Neural cell (in vitro differentiated cells): ENCODE measurements around the gene PHTF2. TPM values are rescaled to one million over a fixed set of nuclear protein-coding genes. Genes with fewer than 3 reads are reported as not detected.

Source experiments
- H2AFZ ChIP-seq: fragments of 200-600, 300-800 bp; sonication (generic), shearing (Covaris generic); 2 replicates; pipeline ENCODE4 v1.6.0; 2014; ENCODE audit warnings: low read depth, mild to moderate bottlenecking, antibody characterized with exemption, low read length, moderate library complexity
- H3F3A ChIP-seq: fragments of 200-600 bp; shearing (Covaris generic); 2 replicates; pipeline ENCODE4 v1.6.1; 2016; ENCODE audit warnings: mild to moderate bottlenecking, moderate library complexity, mixed read lengths, antibody characterized with exemption, low read length; ENCODE audit not compliant: insufficient read depth, poor library complexity, severe bottlenecking
- H3K27ac ChIP-seq: fragments of 200-600, 300-800 bp; sonication (generic), shearing (Covaris generic); 2 replicates; pipeline ENCODE4 v1.5.1; 2014; ENCODE audit warnings: mild to moderate bottlenecking, low read length, moderate library complexity
- H3K27me3 ChIP-seq: fragments of 300-800, 200-600 bp; sonication (generic), shearing (Covaris generic); 2 replicates; pipeline ENCODE4 v1.6.0; 2014; ENCODE audit warnings: mild to moderate bottlenecking, low read depth, low read length, moderate library complexity; ENCODE audit not compliant: insufficient read depth
- H3K36me3 ChIP-seq: fragments of 300-800, 200-600 bp; sonication (generic), shearing (Covaris generic); 2 replicates; pipeline ENCODE4 v1.5.1; 2014; ENCODE audit warnings: mild to moderate bottlenecking, antibody characterized with exemption, low read length, moderate library complexity; ENCODE audit not compliant: insufficient read depth
- H3K4me2 ChIP-seq: fragments of 300-800, 200-600 bp; sonication (generic), shearing (Covaris generic); 2 replicates; pipeline ENCODE4 v1.6.0; 2014; ENCODE audit warnings: mild to moderate bottlenecking, low read length
- H3K4me3 ChIP-seq: fragments of 300-800, 200-600 bp; sonication (generic), shearing (Covaris generic); 2 replicates; pipeline ENCODE4 v1.5.1; 2014; ENCODE audit warnings: mild to moderate bottlenecking, low read length, moderate library complexity
- H3K79me2 ChIP-seq: fragments of 200-600 bp; shearing (Covaris generic); replicated peaks from 2 replicates; pipeline ENCODE4 v1.6.0; 2014; ENCODE audit warnings: mild to moderate bottlenecking, low read length, moderate library complexity; ENCODE audit not compliant: insufficient read depth
- H3K9ac ChIP-seq: fragments of 300-800, 200-600 bp; sonication (generic), shearing (Covaris generic); 2 replicates; pipeline ENCODE4 v1.6.1; 2016; ENCODE audit warnings: mild to moderate bottlenecking, low read length, mixed read lengths
- H3K9me2 ChIP-seq: fragments of 200-600 bp; shearing (Covaris generic); 2 replicates; pipeline ENCODE4 v1.6.1; 2016; ENCODE audit warnings: mild to moderate bottlenecking, low read length, mixed read lengths; ENCODE audit not compliant: insufficient read depth
- H3K9me3 ChIP-seq: fragments of 200-600, 300-800 bp; sonication (generic), shearing (Covaris generic); 2 replicates; pipeline ENCODE4 v1.6.1; 2016; ENCODE audit warnings: mild to moderate bottlenecking, mixed run types, low read length, moderate library complexity, mixed read lengths
- H4K20me1 ChIP-seq: fragments of 200-600 bp; shearing (Covaris generic); 2 replicates; pipeline ENCODE4 v1.6.1; 2016; ENCODE audit warnings: mild to moderate bottlenecking, mixed run types; ENCODE audit not compliant: insufficient read depth
- CTCF ChIP-seq: fragments of 450-650 bp; IDR thresholded peaks from 2 replicates; pipeline ENCODE4 v1.5.1; 2014; ENCODE audit warnings: antibody characterized with exemption, mild to moderate bottlenecking, moderate library complexity; ENCODE audit not compliant: poor library complexity, severe bottlenecking
- EP300 ChIP-seq: fragments of 450-650 bp; conservative IDR thresholded peaks from 2 replicates; pipeline ENCODE4 v1.6.1; 2014; ENCODE audit warnings: antibody characterized with exemption, mild to moderate bottlenecking, moderate library complexity; ENCODE audit not compliant: poor library complexity, severe bottlenecking
- EZH2 ChIP-seq: fragments of 200-600, 300-800 bp; shearing (Covaris generic), sonication (generic); IDR thresholded peaks from 2 replicates; pipeline ENCODE4 v1.6.1; 2014; ENCODE audit warnings: antibody characterized with exemption, low read length, borderline replicate concordance, mild to moderate bottlenecking; ENCODE audit not compliant: insufficient read depth, poor library complexity, severe bottlenecking
- MXI1 ChIP-seq: fragments of 450-650 bp; conservative IDR thresholded peaks from 2 replicates; pipeline ENCODE4 v1.6.1; 2014; ENCODE audit warnings: antibody characterized with exemption, mild to moderate bottlenecking; ENCODE audit not compliant: poor library complexity, severe bottlenecking
- POLR2AphosphoS5 ChIP-seq: IDR thresholded peaks from 2 replicates; pipeline ENCODE4 v1.6.1; 2012
- RAD21 ChIP-seq: fragments of 450-650 bp; conservative IDR thresholded peaks from 2 replicates; pipeline ENCODE4 v1.6.1; 2014; ENCODE audit warnings: antibody characterized with exemption, mild to moderate bottlenecking, moderate library complexity
- REST ChIP-seq: IDR thresholded peaks from 2 replicates; pipeline ENCODE4 v1.6.1; 2012; ENCODE audit warnings: borderline replicate concordance
- SMC3 ChIP-seq: fragments of 450-650 bp; conservative IDR thresholded peaks from 2 replicates; pipeline ENCODE4 v1.6.1; 2014; ENCODE audit warnings: antibody characterized with exemption, mild to moderate bottlenecking, moderate library complexity; ENCODE audit not compliant: poor library complexity
- TAF1 ChIP-seq: IDR thresholded peaks from 2 replicates; pipeline ENCODE4 v1.6.1; 2012; ENCODE audit warnings: low read depth
- polyA plus RNA-seq: library from polyadenylated mRNA; depleted of rRNA; stranded (reverse); fragments of >200 nt; gene quantifications from 2 replicates; pipeline ENCODE4 v1.2.3, GENCODE V29; 2014

Gene PHTF2
- polyA plus RNA-seq, 1 donor from 2014 or later: 34.4 TPM

- H3K4me2 ChIP-seq: peak overlapping the region; percentile 81
- peaks cover 7% of the 10 kb centered on the region for H3F3A ChIP-seq
- H4K20me1 ChIP-seq: no peaks in the 10 kb centered on the region
- H3K27ac ChIP-seq: no peak overlapping the region
- peak overlapping the region; percentile 77 for H3K4me3 ChIP-seq
- H3K9me3 ChIP-seq: no peaks in the 10 kb centered on the region
- no peak overlapping the region for H2AFZ ChIP-seq
- H3K27me3 ChIP-seq: no peaks in the 10 kb centered on the region
- no peaks in the 10 kb centered on the region for H3K9me2 ChIP-seq
- H3K79me2 ChIP-seq: peaks cover 61% of the 10 kb centered on the region
- H3K36me3 ChIP-seq: no peaks in the 10 kb centered on the region
- TF ChIP-seq EP300 (no peak), TAF1 (no peak)
- peak overlapping the region; percentile 90 for H3K9ac ChIP-seq
Observed at GRCh38 chr7:77800158-77800557, 1.6 kb downstream of the PHTF2 start.

DNA sequence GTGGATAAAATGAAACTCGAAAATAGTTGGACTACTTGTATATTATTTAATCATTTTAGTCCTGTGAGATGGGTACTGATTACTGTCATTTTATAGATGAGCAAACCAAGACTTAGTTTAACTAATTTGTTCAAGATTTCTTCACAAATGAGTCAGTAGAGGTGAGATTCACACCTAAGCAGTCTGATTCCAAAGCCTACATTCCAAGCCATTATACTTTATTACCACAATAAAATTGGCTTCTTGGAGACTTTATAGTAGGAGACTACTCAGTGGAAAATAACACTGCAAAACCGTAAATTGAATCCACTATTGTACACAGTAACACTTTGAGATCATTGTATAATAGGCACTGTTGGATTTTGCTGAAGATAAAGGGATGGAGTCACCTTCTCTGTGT is 2.2 kb downstream of the PHTF2 start:
- Histone ChIP-seq H3K4me3 (peak overlapping the region; percentile 77), H3K27ac (no peak overlapping the region), H3K27me3 (no peaks in the 10 kb centered on the region), H3K4me2 (no peak overlapping the region), H3K9ac (no peak overlapping the region), H3K9me3 (no peaks in the 10 kb centered on the region), H3K79me2 (peaks cover 61% of the 10 kb centered on the region), H3F3A (peaks cover 7% of the 10 kb centered on the region), H3K9me2 (no peaks in the 10 kb centered on the region), H2AFZ (no peak overlapping the region), H4K20me1 (no peaks in the 10 kb centered on the region), H3K36me3 (no peaks in the 10 kb centered on the region)
- no peak for TF ChIP-seq TAF1
- TF ChIP-seq CTCF: no peak
- no peak for TF ChIP-seq EP300
- no peak for TF ChIP-seq SMC3
- no peak for TF ChIP-seq POLR2AphosphoS5
- no peak for TF ChIP-seq EZH2
- no peak for TF ChIP-seq REST
- no peak for TF ChIP-seq MXI1
- no peak for TF ChIP-seq RAD21
